ENCODE measurements around the gene CCT5.

The CCT5 gene

GRCh38 chr5:10251405-10251804, 1.3 kb downstream of the CCT5 start:
- no peak for ATAC-seq
- TF ChIP-seq ZFP30 (CRISPR knock-in tag; IDR thresholded peaks at IDR 0.05) (no peak), ZC3H10 (CRISPR knock-in tag; IDR thresholded peaks at IDR 0.05) (no peak), ZNF8 (CRISPR knock-in tag; IDR thresholded peaks at IDR 0.05) (no peak), CREB5 (CRISPR knock-in tag; IDR thresholded peaks at IDR 0.05; ENCODE audit: low read depth) (no peak), RARB (CRISPR knock-in tag; IDR thresholded peaks at IDR 0.05) (no peak), TOX (CRISPR knock-in tag; IDR thresholded peaks at IDR 0.05; ENCODE audit: borderline replicate concordance) (no peak), ZFP3 (CRISPR knock-in tag; IDR thresholded peaks at IDR 0.05) (no peak), BACH2 (CRISPR knock-in tag; IDR thresholded peaks at IDR 0.05; ENCODE audit: borderline replicate concordance) (no peak), ESRRG (CRISPR knock-in tag; IDR thresholded peaks at IDR 0.05) (no peak), TCF4 (CRISPR knock-in tag; IDR thresholded peaks at IDR 0.05; ENCODE audit: borderline replicate concordance) (no peak), PATZ1 (CRISPR knock-in tag; IDR thresholded peaks at IDR 0.05; ENCODE audit: borderline replicate concordance) (no peak), OSR1 (CRISPR knock-in tag; IDR thresholded peaks at IDR 0.05) (no peak)

- no peak for TF ChIP-seq ZC3H10 (CRISPR knock-in tag; IDR thresholded peaks at IDR 0.05)
- TF ChIP-seq ZFP30 (CRISPR knock-in tag; IDR thresholded peaks at IDR 0.05) = no peak
- no peak for TF ChIP-seq ISL1 (CRISPR knock-in tag; IDR thresholded peaks at IDR 0.05)
- ATAC-seq = no peak
Observed at GRCh38 chr5:10253390-10253789, 3.3 kb downstream of the CCT5 start.

- TF ChIP-seq GLIS3 (CRISPR knock-in tag; IDR thresholded peaks at IDR 0.05) (no peak), ZNF70 (CRISPR knock-in tag; IDR thresholded peaks at IDR 0.05) (no peak), BACH2 (CRISPR knock-in tag; IDR thresholded peaks at IDR 0.05; ENCODE audit: borderline replicate concordance) (no peak), ESRRG (CRISPR knock-in tag; IDR thresholded peaks at IDR 0.05) (no peak), TOX (CRISPR knock-in tag; IDR thresholded peaks at IDR 0.05; ENCODE audit: borderline replicate concordance) (no peak), POU6F1 (CRISPR knock-in tag; IDR thresholded peaks at IDR 0.05; ENCODE audit: borderline replicate concordance, low read depth) (no peak), ZNF565 (CRISPR knock-in tag; conservative IDR thresholded peaks at IDR 0.05; ENCODE audit: low read depth) (no peak), RARB (CRISPR knock-in tag; IDR thresholded peaks at IDR 0.05) (no peak), PATZ1 (CRISPR knock-in tag; IDR thresholded peaks at IDR 0.05; ENCODE audit: borderline replicate concordance) (no peak), CREB5 (CRISPR knock-in tag; IDR thresholded peaks at IDR 0.05; ENCODE audit: low read depth) (no peak), CSRNP3 (CRISPR knock-in tag; IDR thresholded peaks at IDR 0.05) (no peak), ZFP3 (CRISPR knock-in tag; IDR thresholded peaks at IDR 0.05) (no peak), OSR1 (CRISPR knock-in tag; IDR thresholded peaks at IDR 0.05) (no peak)
- no peak for ATAC-seq
Observed at GRCh38 chr5:10254686-10255085, 4.6 kb downstream of the CCT5 start.

- no peak for ATAC-seq
- TF ChIP-seq TCF4 (CRISPR knock-in tag; IDR thresholded peaks at IDR 0.05; ENCODE audit: borderline replicate concordance) (no peak), ZFP3 (CRISPR knock-in tag; IDR thresholded peaks at IDR 0.05) (no peak), ISL1 (CRISPR knock-in tag; IDR thresholded peaks at IDR 0.05) (no peak), ARNTL (CRISPR knock-in tag; IDR thresholded peaks at IDR 0.05; ENCODE audit: borderline replicate concordance, low read depth) (no peak), PATZ1 (CRISPR knock-in tag; IDR thresholded peaks at IDR 0.05; ENCODE audit: borderline replicate concordance) (no peak), ZNF565 (CRISPR knock-in tag; conservative IDR thresholded peaks at IDR 0.05; ENCODE audit: low read depth) (no peak), CREB5 (CRISPR knock-in tag; IDR thresholded peaks at IDR 0.05; ENCODE audit: low read depth) (no peak), RARB (CRISPR knock-in tag; IDR thresholded peaks at IDR 0.05) (no peak), ZNF70 (CRISPR knock-in tag; IDR thresholded peaks at IDR 0.05) (no peak), BACH2 (CRISPR knock-in tag; IDR thresholded peaks at IDR 0.05; ENCODE audit: borderline replicate concordance) (no peak), PPARA (CRISPR knock-in tag; IDR thresholded peaks at IDR 0.05; ENCODE audit: borderline replicate concordance) (no peak), ZNF8 (CRISPR knock-in tag; IDR thresholded peaks at IDR 0.05) (no peak), ZC3H10 (CRISPR knock-in tag; IDR thresholded peaks at IDR 0.05) (no peak)
Observed at GRCh38 chr5:10257870-10258269, 7.8 kb downstream of the CCT5 start.

Measured in SK-N-SH treated with all-trans-retinoic acid at 6 μM for 48 hours (cell line).